ENCODE results near the gene UBAC2. TPM values are rescaled to one million over a fixed set of nuclear protein-coding genes. Genes with fewer than 3 reads are reported as not detected.

UBAC2 gene
- polyA plus RNA-seq, 4 donors: 92.5 to 113 (median 110) TPM

- DNase-seq (ENCODE audit: low read depth in 4 of 4, low spot score in 3 of 4): no peak
Measured at GRCh38 chr13:99352351-99353245, 151.9 kb downstream of the UBAC2 start.

- no peak for DNase-seq (ENCODE audit: low read depth in 4 of 4, low spot score in 3 of 4)
Measured at GRCh38 chr13:99353246-99353600, 152.6 kb downstream of the UBAC2 start.

- DNase-seq (ENCODE audit: low read depth in 4 of 4, low spot score in 3 of 4): no peak
Measured at GRCh38 chr13:99353836-99354235, 153.2 kb downstream of the UBAC2 start.

GRCh38 chr13:99354371-99354951 is 153.8 kb downstream of the UBAC2 start:
- DNase-seq (ENCODE audit: low read depth in 4 of 4, low spot score in 3 of 4): no peak

- DNase-seq (ENCODE audit: low read depth in 4 of 4, low spot score in 3 of 4): no peak
Measured at GRCh38 chr13:99355267-99356011, 154.8 kb downstream of the UBAC2 start.

GRCh38 chr13:99356012-99356261 is 155.3 kb downstream of the UBAC2 start:
- no peak for DNase-seq (ENCODE audit: low read depth in 4 of 4, low spot score in 3 of 4)

- DNase-seq (ENCODE audit: low read depth in 4 of 4, low spot score in 3 of 4): peak; percentile 12 to 55 (median 40)
Measured at GRCh38 chr13:99356262-99357091, 155.8 kb downstream of the UBAC2 start.

GRCh38 chr13:99357131-99357596 is 156.5 kb downstream of the UBAC2 start:
- DNase-seq (ENCODE audit: low read depth in 4 of 4, low spot score in 3 of 4): no peak

- no peak for DNase-seq (ENCODE audit: low read depth in 4 of 4, low spot score in 3 of 4)
Measured at GRCh38 chr13:99357941-99358340, 157.3 kb downstream of the UBAC2 start.

- no peak for DNase-seq (ENCODE audit: low read depth in 4 of 4, low spot score in 3 of 4)
Measured at GRCh38 chr13:99359528-99359927, 158.9 kb downstream of the UBAC2 start.

- DNase-seq (ENCODE audit: low read depth in 4 of 4, low spot score in 3 of 4): no peak
Measured at GRCh38 chr13:99360696-99361095, 160.0 kb downstream of the UBAC2 start.

- no peak for DNase-seq (ENCODE audit: low read depth in 4 of 4, low spot score in 3 of 4)
Measured at GRCh38 chr13:99361197-99361596, 160.5 kb downstream of the UBAC2 start.

GRCh38 chr13:99362362-99362761 is 161.7 kb downstream of the UBAC2 start:
- DNase-seq (ENCODE audit: low read depth in 4 of 4, low spot score in 3 of 4): no peak

GRCh38 chr13:99363391-99363790 is 162.7 kb downstream of the UBAC2 start:
- no peak for DNase-seq (ENCODE audit: low read depth in 4 of 4, low spot score in 3 of 4)

- DNase-seq (ENCODE audit: low read depth in 4 of 4, low spot score in 3 of 4): no peak
Measured at GRCh38 chr13:99363949-99364348, 163.3 kb downstream of the UBAC2 start.

- no peak for DNase-seq (ENCODE audit: low read depth in 4 of 4, low spot score in 3 of 4)
Measured at GRCh38 chr13:99366075-99366987, 165.7 kb downstream of the UBAC2 start.

GRCh38 chr13:99367106-99367616 is 166.5 kb downstream of the UBAC2 start:
- no peak for DNase-seq (ENCODE audit: low read depth in 4 of 4, low spot score in 3 of 4)

GRCh38 chr13:99367663-99368448 is 167.2 kb downstream of the UBAC2 start:
- no peak for DNase-seq (ENCODE audit: low read depth in 4 of 4, low spot score in 3 of 4)

Data from right renal pelvis (tissue), 4 donors.